Ovary (tissue), 3 donors: ENCODE measurements around the gene GRK2.

Experiments
- CTCF ChIP-seq, 3 donors: fragments of 450-650 bp in 2 of 3; fragments of 200-600 bp in 1 of 3; IDR thresholded peaks; one replicate each; pipeline versions ENCODE4 v1.5.1 to v1.8.0; 2016 to 2022; ENCODE audit warnings: antibody characterized with exemption in 3 of 3, mild to moderate bottlenecking in 1 of 3
- EP300 ChIP-seq: sonication (generic); formaldehyde crosslinking; IDR thresholded peaks from one replicate; pipeline ENCODE4 v1.6.1; 2017; ENCODE audit warnings: antibody characterized with exemption
- donor health status: DM: no; HTN: no; CAD: no.

GRCh38 chr11:67320691-67321090 is 54.4 kb downstream of the GRK2 start:
- TF ChIP-seq CTCF (IDR thresholded peaks at IDR 0.05) (no peak), EP300 (no peak)
